HCT116 (cell line): ENCODE results near the gene ACTN4. TPM values are rescaled to one million over a fixed set of nuclear protein-coding genes. Genes with fewer than 3 reads are reported as not detected.
A peak's percentile ranks its signal among the peaks of the same experiment; 100 is the strongest.

Source experiments
- ATAC-seq: fragments of 200-7000 bp; cut with Tn5 transposase; 2 replicates; pipeline ENCODE4 v1.9.1; 2020; ENCODE audit warnings: mild to moderate bottlenecking, moderate library complexity
- BruUV-seq: library from RNA; stranded (reverse); fragments of 400-500 nt; replicated peaks from 2 replicates; lab custom pipeline; 2021; lab: Mats Ljungman, UMichigan
- CTCF ChIA-PET: fragments of 300-600 bp; sonication (Branson Sonifier 250); formaldehyde crosslinking; loops from one replicate; lab custom pipeline; 2021; ENCODE audit warnings: antibody characterized with exemption; lab: Charles Lee
- POLR2A ChIA-PET: fragments of 300-600, 350-600 bp; sonication (Branson Sonifier 250); formaldehyde crosslinking; loops from one replicate; lab custom pipeline; 2021; ENCODE audit warnings: antibody characterized with exemption; lab: Charles Lee
- RAD21 ChIA-PET, 2 experiments: fragments of 300-600 bp; sonication (Branson Sonifier 250); formaldehyde crosslinking; loops; one replicate each; lab custom pipeline; 2023; ENCODE audit warnings: low total read pairs in 2 of 2; ENCODE audit not compliant: uncharacterized antibody in 2 of 2, unreplicated experiment in 2 of 2, low non-redundant PET in 1 of 2; lab: Charles Lee
- DNase-seq: peaks from one replicate; pipeline ENCODE4 v3.0.0-alpha.2; 2010; ENCODE audit warnings: low read depth, low spot score
- H2AFZ ChIP-seq: fragments of 200-600 bp; shearing (Covaris generic), sonication (generic); 2 replicates; pipeline ENCODE4 v1.6.1; 2017; ENCODE audit warnings: low read depth, mixed run types, mixed read lengths, antibody characterized with exemption, low read length; ENCODE audit not compliant: poor library complexity, severe bottlenecking
- H3K27ac ChIP-seq: 2 replicates; pipeline ENCODE4 v1.5.1; 2012; ENCODE audit warnings: low read depth, low read length
- H3K27me3 ChIP-seq: fragments of 200-600 bp; sonication (generic); 2 replicates; pipeline ENCODE4 v1.6.1; 2016; ENCODE audit warnings: mixed run types, low read length, mixed read lengths; ENCODE audit not compliant: insufficient read depth
- H3K36me3 ChIP-seq, 2 experiments: fragments of 200-500 bp in 1 of 2; fragments of 200-600 bp in 1 of 2; sonication (Bioruptor generic) in 1 of 2; sonication (generic) in 1 of 2; 2 replicates each; pipeline versions ENCODE4 v1.5.1 to v1.6.1; 2014 to 2016; ENCODE audit warnings: low read length in 2 of 2, inconsistent platforms in 1 of 2, mixed read lengths in 1 of 2, mixed run types in 1 of 2; ENCODE audit not compliant: insufficient read depth in 2 of 2, control insufficient read depth in 1 of 2
- H3K4me1 ChIP-seq, 2 experiments: fragments of 200-600 bp in 1 of 2; sonication (generic) in 1 of 2; 2 replicates each; pipeline versions ENCODE4 v1.5.1 to v1.6.1; 2012 to 2017; ENCODE audit warnings: low read length in 2 of 2, inconsistent platforms in 1 of 2, mild to moderate bottlenecking in 1 of 2, mixed read lengths in 1 of 2, mixed run types in 1 of 2, moderate library complexity in 1 of 2; ENCODE audit not compliant: insufficient read depth in 2 of 2, control insufficient read depth in 1 of 2
- H3K4me2 ChIP-seq: fragments of 200-600 bp; sonication (generic); 2 replicates; pipeline ENCODE4 v1.6.1; 2017; ENCODE audit warnings: mixed run types, low read length, mixed read lengths
- H3K4me3 ChIP-seq, 2 experiments: fragments of 200-600 bp in 1 of 2; sonication (generic) in 1 of 2; replicated peaks in 1 of 2; 2 replicates each; pipeline ENCODE4 v1.5.1; 2011 to 2016; ENCODE audit warnings: low read length in 2 of 2, control low read depth in 1 of 2, low read depth in 1 of 2, mild to moderate bottlenecking in 1 of 2, mixed read lengths in 1 of 2, mixed run types in 1 of 2
- H3K79me2 ChIP-seq: fragments of 200-600 bp; sonication (generic); 2 replicates; pipeline ENCODE4 v1.6.1; 2017; ENCODE audit warnings: mild to moderate bottlenecking, mixed run types, low read length, moderate library complexity, mixed read lengths; ENCODE audit not compliant: insufficient read depth
- H3K9ac ChIP-seq: fragments of 200-600 bp; sonication (generic); 2 replicates; pipeline ENCODE4 v1.6.1; 2016; ENCODE audit warnings: low read length, mixed read lengths
- H3K9me2 ChIP-seq: fragments of 200-600 bp; sonication (generic), shearing (Covaris generic); 2 replicates; pipeline ENCODE4 v1.6.1; 2017; ENCODE audit warnings: mixed run types, mild to moderate bottlenecking, moderate library complexity; ENCODE audit not compliant: insufficient read depth
- H3K9me3 ChIP-seq, 2 experiments: fragments of 200-500 bp in 1 of 2; fragments of 200-600 bp in 1 of 2; sonication (Bioruptor generic) in 1 of 2; sonication (generic) in 1 of 2; 2 replicates each; pipeline ENCODE4 v1.6.1; 2014 to 2017; ENCODE audit warnings: low read length in 2 of 2, mixed read lengths in 2 of 2, inconsistent platforms in 1 of 2, low read depth in 1 of 2, mild to moderate bottlenecking in 1 of 2, mixed run types in 1 of 2, moderate library complexity in 1 of 2; ENCODE audit not compliant: control insufficient read depth in 1 of 2, insufficient read depth in 1 of 2
- H4K20me1 ChIP-seq: fragments of 200-600 bp; sonication (generic), shearing (Covaris generic); 2 replicates; pipeline ENCODE4 v1.6.1; 2017; ENCODE audit warnings: mixed run types, mild to moderate bottlenecking, moderate library complexity; ENCODE audit not compliant: insufficient read depth
- RAD21 ChIP-seq: IDR thresholded peaks from 2 replicates; pipeline ENCODE4 v1.6.1; 2012; ENCODE audit warnings: low read depth, mild to moderate bottlenecking
- intact Hi-C: fragments of 100-400 bp; cut with micrococcal nuclease; formaldehyde crosslinking; loops from 2 replicates; pipeline ENCODE4 v1.10.0; 2022
- total RNA-seq: library from RNA; stranded (reverse); gene quantifications from one replicate; pipeline ENCODE4 v1.2.1, GENCODE V29; 2021; ENCODE audit not compliant: unreplicated experiment
- TF ChIP-seq, protein P1 (sequence below): IDR thresholded peaks from 2 replicates; pipeline ENCODE4 v1.6.1; 2012; ENCODE audit warnings: low read depth

The ACTN4 gene
- total RNA-seq, 1 experiment from 2014 or later: 651 TPM

DNA sequence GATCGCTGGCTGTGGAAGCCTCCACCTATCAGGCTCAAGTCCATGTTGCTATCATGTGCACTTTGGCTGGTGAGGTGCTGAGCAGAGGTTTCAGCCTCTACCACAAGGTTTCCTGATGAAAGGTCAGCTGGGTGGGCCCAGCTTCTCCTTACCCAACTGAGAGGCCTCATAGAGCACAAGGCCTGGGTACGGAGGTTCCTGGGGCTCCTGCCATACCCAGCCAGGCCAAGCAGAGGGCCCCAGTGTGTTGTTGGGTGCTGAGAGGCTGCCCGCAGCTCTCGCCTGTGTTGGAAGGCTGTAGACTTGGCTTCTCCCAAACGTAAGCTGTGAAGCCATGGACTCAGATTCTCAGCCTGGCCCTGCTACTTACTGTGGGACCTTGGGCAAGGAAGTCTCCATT is 28.2 kb downstream of the ACTN4 start:
- ChIA-PET CTCF (interaction anchor here (1.7 kb wide), 1 partner anchor 8 kb away, joined by 4 read pairs; no protein-coding TSS in a partner anchor), POLR2A (no interaction called here), RAD21 (no interaction called here)
- Histone ChIP-seq H3K79me2 (peaks cover 97% of the 10 kb centered on the region), H3K9me3 (no peaks in the 10 kb centered on the region), H3K4me3 (no peak overlapping the region), H2AFZ (no peak overlapping the region), H3K27me3 (no peaks in the 10 kb centered on the region), H4K20me1 (peaks cover 16% of the 10 kb centered on the region; the same call in 1 of the 2 replicates), H3K36me3 (peaks cover 0 to 33% of the 10 kb centered on the region in 2 experiments; a peak in 2 of 4 replicates), H3K4me2 (no peak overlapping the region), H3K27ac (peak overlapping the region; percentile 5; the same call in 1 of the 2 replicates), H3K9ac (peak overlapping the region; percentile 14; the same call in 1 of the 2 replicates), H3K4me1 (peaks cover 23 to 85% of the 10 kb centered on the region in 2 experiments), H3K9me2 (no peaks in the 10 kb centered on the region)
- TF ChIP-seq RAD21: 0 out of 2 replicates have a peak, but pooled peaks have one; percentile 14
- TF ChIP-seq, protein P1, sequence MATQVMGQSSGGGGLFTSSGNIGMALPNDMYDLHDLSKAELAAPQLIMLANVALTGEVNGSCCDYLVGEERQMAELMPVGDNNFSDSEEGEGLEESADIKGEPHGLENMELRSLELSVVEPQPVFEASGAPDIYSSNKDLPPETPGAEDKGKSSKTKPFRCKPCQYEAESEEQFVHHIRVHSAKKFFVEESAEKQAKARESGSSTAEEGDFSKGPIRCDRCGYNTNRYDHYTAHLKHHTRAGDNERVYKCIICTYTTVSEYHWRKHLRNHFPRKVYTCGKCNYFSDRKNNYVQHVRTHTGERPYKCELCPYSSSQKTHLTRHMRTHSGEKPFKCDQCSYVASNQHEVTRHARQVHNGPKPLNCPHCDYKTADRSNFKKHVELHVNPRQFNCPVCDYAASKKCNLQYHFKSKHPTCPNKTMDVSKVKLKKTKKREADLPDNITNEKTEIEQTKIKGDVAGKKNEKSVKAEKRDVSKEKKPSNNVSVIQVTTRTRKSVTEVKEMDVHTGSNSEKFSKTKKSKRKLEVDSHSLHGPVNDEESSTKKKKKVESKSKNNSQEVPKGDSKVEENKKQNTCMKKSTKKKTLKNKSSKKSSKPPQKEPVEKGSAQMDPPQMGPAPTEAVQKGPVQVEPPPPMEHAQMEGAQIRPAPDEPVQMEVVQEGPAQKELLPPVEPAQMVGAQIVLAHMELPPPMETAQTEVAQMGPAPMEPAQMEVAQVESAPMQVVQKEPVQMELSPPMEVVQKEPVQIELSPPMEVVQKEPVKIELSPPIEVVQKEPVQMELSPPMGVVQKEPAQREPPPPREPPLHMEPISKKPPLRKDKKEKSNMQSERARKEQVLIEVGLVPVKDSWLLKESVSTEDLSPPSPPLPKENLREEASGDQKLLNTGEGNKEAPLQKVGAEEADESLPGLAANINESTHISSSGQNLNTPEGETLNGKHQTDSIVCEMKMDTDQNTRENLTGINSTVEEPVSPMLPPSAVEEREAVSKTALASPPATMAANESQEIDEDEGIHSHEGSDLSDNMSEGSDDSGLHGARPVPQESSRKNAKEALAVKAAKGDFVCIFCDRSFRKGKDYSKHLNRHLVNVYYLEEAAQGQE: no peak
- DNase-seq (no peak), ATAC-seq (no peak)
- intact Hi-C loops: no loop called here
- no TSS peak for BruUV-seq
